Rectal smooth muscle tissue (tissue), 1 donor: Measurements from ENCODE around the gene CCP110.

ENCODE experiments used
- H3K27ac ChIP-seq: one replicate; pipeline ENCODE4 v1.7.0; 2013; ENCODE audit warnings: low read depth, low read length, inconsistent platforms
- H3K27me3 ChIP-seq: one replicate; pipeline ENCODE4 v1.7.0; 2013; ENCODE audit warnings: low read length; ENCODE audit not compliant: control insufficient read depth, insufficient read depth
- H3K36me3 ChIP-seq: one replicate; pipeline ENCODE4 v1.7.0; 2013; ENCODE audit warnings: low read length; ENCODE audit not compliant: control insufficient read depth, insufficient read depth
- H3K4me1 ChIP-seq: one replicate; pipeline ENCODE4 v1.7.0; 2013; ENCODE audit warnings: low read length; ENCODE audit not compliant: control insufficient read depth, insufficient read depth
- H3K4me3 ChIP-seq: one replicate; pipeline ENCODE4 v1.7.0; 2013; ENCODE audit warnings: low read length
- H3K9ac ChIP-seq: one replicate; pipeline ENCODE4 v1.7.0; 2013; ENCODE audit warnings: low read length

CCP110 gene

GRCh38 chr16:19567560-19567959 is 43.8 kb downstream of the CCP110 start:
- Histone ChIP-seq H3K9ac (no peak overlapping the region), H3K4me3 (no peak overlapping the region), H3K36me3 (peaks cover 14% of the 10 kb centered on the region), H3K27ac (no peak overlapping the region), H3K27me3 (no peaks in the 10 kb centered on the region), H3K4me1 (no peaks in the 10 kb centered on the region)

- H3K36me3 ChIP-seq = peaks cover 19% of the 10 kb centered on the region
- H3K27me3 ChIP-seq = no peaks in the 10 kb centered on the region
- H3K27ac ChIP-seq = no peak overlapping the region
- H3K9ac ChIP-seq = no peak overlapping the region
- H3K4me3 ChIP-seq = no peak overlapping the region
- H3K4me1 ChIP-seq = peaks cover 9% of the 10 kb centered on the region
These were observed 50.3 kb downstream of the CCP110 start for GRCh38 chr16:19573997-19574396.

GRCh38 chr16:19574615-19575014 is 50.9 kb downstream of the CCP110 start:
- no peaks in the 10 kb centered on the region for H3K27me3 ChIP-seq
- H3K27ac ChIP-seq = no peak overlapping the region
- no peak overlapping the region for H3K4me3 ChIP-seq
- H3K4me1 ChIP-seq = peaks cover 10% of the 10 kb centered on the region
- H3K9ac ChIP-seq = no peak overlapping the region
- peaks cover 16% of the 10 kb centered on the region for H3K36me3 ChIP-seq

- peaks cover 10% of the 10 kb centered on the region for H3K4me1 ChIP-seq
- H3K4me3 ChIP-seq = no peak overlapping the region
- no peak overlapping the region for H3K9ac ChIP-seq
- H3K27ac ChIP-seq = peak overlapping the region; percentile 72
- H3K27me3 ChIP-seq = no peaks in the 10 kb centered on the region
- peaks cover 25% of the 10 kb centered on the region for H3K36me3 ChIP-seq
These were observed 54.7 kb downstream of the CCP110 start for GRCh38 chr16:19578378-19578971.

GRCh38 chr16:19582050-19582831 is 58.5 kb downstream of the CCP110 start:
- H3K36me3 ChIP-seq = peaks cover 17% of the 10 kb centered on the region
- no peak overlapping the region for H3K27ac ChIP-seq
- H3K4me1 ChIP-seq = peaks cover 10% of the 10 kb centered on the region

GRCh38 chr16:19583665-19584300 is 60.0 kb downstream of the CCP110 start:
- Histone ChIP-seq H3K27me3 (no peaks in the 10 kb centered on the region), H3K27ac (no peak overlapping the region), H3K36me3 (peaks cover 17% of the 10 kb centered on the region), H3K4me3 (no peak overlapping the region), H3K4me1 (peaks cover 3% of the 10 kb centered on the region), H3K9ac (no peak overlapping the region)

More at GRCh38 chr16:19582050-19582831, 58.5 kb downstream of the CCP110 start:
- no peaks in the 10 kb centered on the region for H3K27me3 ChIP-seq
- no peak overlapping the region for H3K4me3 ChIP-seq
- H3K9ac ChIP-seq = no peak overlapping the region

GRCh38 chr16:19588661-19589060 is 64.9 kb downstream of the CCP110 start:
- Histone ChIP-seq H3K36me3 (peaks cover 7% of the 10 kb centered on the region), H3K4me1 (peaks cover 3% of the 10 kb centered on the region), H3K27me3 (no peaks in the 10 kb centered on the region), H3K9ac (no peak overlapping the region), H3K27ac (no peak overlapping the region), H3K4me3 (no peak overlapping the region)

- Histone ChIP-seq H3K36me3 (peaks cover 10% of the 10 kb centered on the region), H3K4me3 (no peak overlapping the region), H3K4me1 (peaks cover 3% of the 10 kb centered on the region), H3K27ac (peak overlapping the region; percentile 80), H3K9ac (no peak overlapping the region), H3K27me3 (no peaks in the 10 kb centered on the region)
These were observed 65.4 kb downstream of the CCP110 start for GRCh38 chr16:19589106-19589505.

GRCh38 chr16:19589771-19590302 is 66.1 kb downstream of the CCP110 start:
- H3K4me3 ChIP-seq = no peak overlapping the region
- peak overlapping the region; percentile 80 for H3K27ac ChIP-seq
- H3K4me1 ChIP-seq = peaks cover 3% of the 10 kb centered on the region
- peaks cover 13% of the 10 kb centered on the region for H3K36me3 ChIP-seq
- no peaks in the 10 kb centered on the region for H3K27me3 ChIP-seq
- no peak overlapping the region for H3K9ac ChIP-seq

- no peak overlapping the region for H3K9ac ChIP-seq
- no peak overlapping the region for H3K27ac ChIP-seq
- no peak overlapping the region for H3K4me3 ChIP-seq
- H3K27me3 ChIP-seq = no peaks in the 10 kb centered on the region
- peaks cover 15% of the 10 kb centered on the region for H3K36me3 ChIP-seq
- H3K4me1 ChIP-seq = peaks cover 3% of the 10 kb centered on the region
These were observed 71.5 kb downstream of the CCP110 start for GRCh38 chr16:19595043-19595767.

- Histone ChIP-seq H3K9ac (no peak overlapping the region), H3K27me3 (no peaks in the 10 kb centered on the region), H3K27ac (no peak overlapping the region), H3K4me3 (no peak overlapping the region), H3K4me1 (no peaks in the 10 kb centered on the region), H3K36me3 (peaks cover 15% of the 10 kb centered on the region)
These were observed 75.2 kb downstream of the CCP110 start for GRCh38 chr16:19598805-19599510.
